IMR-90 (cell line): Measurements from ENCODE around the gene NPAS3.

Experiments
- BHLHE40 ChIP-seq: fragments of 150-350 bp; IDR thresholded peaks from 2 replicates; pipeline ENCODE4 v1.6.1; 2016; ENCODE audit warnings: mild to moderate bottlenecking, low read depth, low read length
- CEBPB ChIP-seq: IDR thresholded peaks from 2 replicates; pipeline ENCODE4 v1.6.1; 2012; ENCODE audit warnings: low read depth, low read length, improper control_type of control experiment
- CTCF ChIP-seq: conservative IDR thresholded peaks from 2 replicates; pipeline ENCODE4 v1.5.1; 2012; ENCODE audit warnings: mild to moderate bottlenecking, low read depth, low read length, improper control_type of control experiment
- POLR2A ChIP-seq: IDR thresholded peaks from 2 replicates; pipeline ENCODE4 v1.6.1; 2012; ENCODE audit warnings: mild to moderate bottlenecking, low read depth, low read length
- RCOR1 ChIP-seq: IDR thresholded peaks from 2 replicates; pipeline ENCODE4 v1.6.1; 2012; ENCODE audit warnings: mild to moderate bottlenecking, low read length, improper control_type of control experiment; ENCODE audit not compliant: insufficient replicate concordance
- SMC3 ChIP-seq: fragments of 150-350 bp; IDR thresholded peaks from 2 replicates; pipeline ENCODE4 v1.6.1; 2016; ENCODE audit warnings: low read depth, mild to moderate bottlenecking, antibody characterized with exemption, low read length, moderate library complexity
- USF2 ChIP-seq: fragments of 150-350 bp; IDR thresholded peaks from 2 replicates; pipeline ENCODE4 v1.6.1; 2017; ENCODE audit warnings: mild to moderate bottlenecking, antibody characterized with exemption, low read length, low read depth

- TF ChIP-seq POLR2A (no peak), USF2 (no peak), CTCF (no peak), CEBPB (peak; percentile 87), SMC3 (no peak), RCOR1 (no peak), BHLHE40 (no peak)
These were observed 708.7 kb downstream of the NPAS3 start for GRCh38 chr14:33647385-33647786.
